ENCODE results near the gene BEND6.

Gene BEND6

GRCh38 chr6:56954403-56955170 lies at the start of gene BEND6:
BEND6 (plus strand) TSS chr6:56955107; CDS start chr6:56981811, 26,704 bp downstream.
- no peak for DNase-seq

- DNase-seq: no peak
Observed at GRCh38 chr6:56905378-56905777, 49.5 kb upstream of the BEND6 start.

- DNase-seq: no peak
Observed at GRCh38 chr6:56906752-56907151, 48.2 kb upstream of the BEND6 start.

GRCh38 chr6:56909115-56909907 lies 45.6 kb upstream of the BEND6 start:
- no peak for DNase-seq

- no peak for DNase-seq
Observed at GRCh38 chr6:56911847-56912246, 43.1 kb upstream of the BEND6 start.

GRCh38 chr6:56913285-56914074 lies 41.4 kb upstream of the BEND6 start:
- DNase-seq: no peak

GRCh38 chr6:56914798-56915658 lies 39.9 kb upstream of the BEND6 start:
- no peak for DNase-seq

- no peak for DNase-seq
Observed at GRCh38 chr6:56915832-56916231, 39.1 kb upstream of the BEND6 start.

- DNase-seq: no peak
Observed at GRCh38 chr6:56916849-56917551, 37.9 kb upstream of the BEND6 start.

- no peak for DNase-seq
Observed at GRCh38 chr6:56922645-56923044, 32.3 kb upstream of the BEND6 start.

GRCh38 chr6:56923565-56923964 lies 31.3 kb upstream of the BEND6 start:
- no peak for DNase-seq

- DNase-seq: no peak
Observed at GRCh38 chr6:56927538-56928453, 27.1 kb upstream of the BEND6 start.

- no peak for DNase-seq
Observed at GRCh38 chr6:56930846-56931245, 24.1 kb upstream of the BEND6 start.

GRCh38 chr6:56932910-56933477 lies 21.9 kb upstream of the BEND6 start:
- no peak for DNase-seq

- DNase-seq: no peak
Observed at GRCh38 chr6:56933650-56934049, 21.3 kb upstream of the BEND6 start.

- DNase-seq: no peak
Observed at GRCh38 chr6:56934876-56935275, 20.0 kb upstream of the BEND6 start.

GRCh38 chr6:56936466-56936865 lies 18.4 kb upstream of the BEND6 start:
- no peak for DNase-seq

GRCh38 chr6:56938649-56939191 lies 16.2 kb upstream of the BEND6 start:
- DNase-seq: no peak

GRCh38 chr6:56940463-56940862 lies 14.4 kb upstream of the BEND6 start:
- no peak for DNase-seq

GRCh38 chr6:56940977-56941376 lies 13.9 kb upstream of the BEND6 start:
- no peak for DNase-seq
